WTC11 (cell line): ENCODE results near the gene STOM.

ENCODE experiments used
- SMAD4 ChIP-seq: sonication (generic); formaldehyde crosslinking; IDR thresholded peaks from 2 replicates; pipeline ENCODE4 v1.8.0; 2022; ENCODE audit warnings: mild to moderate bottlenecking, missing genetic modification reagents
- TF ChIP-seq, protein P1 (sequence below): sonication (generic); formaldehyde crosslinking; IDR thresholded peaks from 2 replicates; pipeline ENCODE4 v1.8.0; 2022; ENCODE audit warnings: mild to moderate bottlenecking, missing genetic modification reagents

DNA sequence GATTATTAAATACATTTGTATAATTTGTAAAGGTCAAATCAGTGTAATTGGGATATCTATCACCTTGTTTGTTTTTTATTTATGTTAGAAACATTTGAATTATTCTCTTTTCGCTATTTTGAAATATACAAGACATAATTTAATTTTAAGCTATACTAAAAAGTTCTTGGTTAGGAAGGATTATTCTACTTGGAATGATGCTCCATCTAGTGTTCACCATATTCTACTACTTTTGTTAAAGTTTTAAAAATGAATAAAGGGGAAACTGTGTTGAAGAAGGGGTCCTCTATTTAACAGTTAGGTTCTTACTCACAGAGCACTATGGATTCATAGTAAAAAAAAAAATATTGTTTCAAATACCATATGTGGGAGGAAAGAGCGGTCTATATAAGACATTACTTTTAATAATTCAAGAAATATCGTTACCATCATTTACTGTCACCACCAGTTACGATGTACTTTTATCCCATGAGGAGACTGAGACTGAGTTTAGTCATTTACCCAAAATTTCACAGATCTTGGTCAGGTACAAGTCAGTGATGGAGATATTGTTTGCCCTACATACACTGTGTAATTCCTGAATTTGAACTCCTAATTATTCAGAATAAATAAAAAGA, 6.3 kb upstream of the STOM start:
- TF ChIP-seq, protein P1, sequence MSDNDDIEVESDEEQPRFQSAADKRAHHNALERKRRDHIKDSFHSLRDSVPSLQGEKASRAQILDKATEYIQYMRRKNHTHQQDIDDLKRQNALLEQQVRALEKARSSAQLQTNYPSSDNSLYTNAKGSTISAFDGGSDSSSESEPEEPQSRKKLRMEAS = no peak
- no peak for TF ChIP-seq SMAD4 (CRISPR knock-in tag)
